Measurements from ENCODE around the gene SLC16A13. TPM values are rescaled to one million over a fixed set of nuclear protein-coding genes. Genes with fewer than 3 reads are reported as not detected.

The SLC16A13 gene
- total and polyA plus RNA-seq, 2 donors (not counting 1 experiment from before 2014, with no cell fraction given): 1.3 to 1.4 TPM

DNA sequence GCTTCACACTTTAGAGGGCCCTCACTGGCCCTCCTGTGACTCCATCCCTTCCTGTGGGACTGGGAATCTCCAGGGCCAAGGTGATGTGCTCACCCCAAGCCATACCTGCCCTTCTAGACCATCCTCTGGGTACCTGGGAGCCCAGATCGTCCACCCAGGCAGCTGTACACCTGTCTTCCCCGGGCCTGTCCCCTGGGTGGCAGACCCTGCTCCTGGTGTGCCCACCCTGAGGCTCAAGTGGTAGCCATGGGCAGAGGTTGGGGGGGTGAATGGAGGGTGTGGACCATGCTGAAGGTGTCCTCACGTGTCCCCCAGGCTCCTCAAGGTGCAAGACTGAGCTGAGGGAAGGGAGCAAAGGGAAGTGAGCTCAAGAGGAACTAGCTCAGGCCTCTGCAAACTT is 34.9 kb downstream of the SLC16A13 start:
- DNase-seq (ENCODE audit: low read depth in 2 of 2): no peak
- H3K4me1 ChIP-seq (ENCODE audit: control insufficient read depth, extremely low read depth, insufficient read depth, low read length): no peaks in the 10 kb centered on the region
- H3K79me2 ChIP-seq (ENCODE audit: control insufficient read depth, insufficient read depth, low read length): no peaks in the 10 kb centered on the region
- H2AFZ ChIP-seq (ENCODE audit: low read length): no peak overlapping the region
- no peaks in the 10 kb centered on the region for H3K9me3 ChIP-seq (ENCODE audit: control insufficient read depth, insufficient read depth, low read depth, low read length)
- H3K4me2 ChIP-seq (ENCODE audit: extremely low read depth, insufficient read depth, low read length): no peak overlapping the region
- no peak for TF ChIP-seq EZH2 (IDR thresholded peaks at IDR 0.05; ENCODE audit: low read length, missing control alignments)
- TF ChIP-seq, protein P1, sequence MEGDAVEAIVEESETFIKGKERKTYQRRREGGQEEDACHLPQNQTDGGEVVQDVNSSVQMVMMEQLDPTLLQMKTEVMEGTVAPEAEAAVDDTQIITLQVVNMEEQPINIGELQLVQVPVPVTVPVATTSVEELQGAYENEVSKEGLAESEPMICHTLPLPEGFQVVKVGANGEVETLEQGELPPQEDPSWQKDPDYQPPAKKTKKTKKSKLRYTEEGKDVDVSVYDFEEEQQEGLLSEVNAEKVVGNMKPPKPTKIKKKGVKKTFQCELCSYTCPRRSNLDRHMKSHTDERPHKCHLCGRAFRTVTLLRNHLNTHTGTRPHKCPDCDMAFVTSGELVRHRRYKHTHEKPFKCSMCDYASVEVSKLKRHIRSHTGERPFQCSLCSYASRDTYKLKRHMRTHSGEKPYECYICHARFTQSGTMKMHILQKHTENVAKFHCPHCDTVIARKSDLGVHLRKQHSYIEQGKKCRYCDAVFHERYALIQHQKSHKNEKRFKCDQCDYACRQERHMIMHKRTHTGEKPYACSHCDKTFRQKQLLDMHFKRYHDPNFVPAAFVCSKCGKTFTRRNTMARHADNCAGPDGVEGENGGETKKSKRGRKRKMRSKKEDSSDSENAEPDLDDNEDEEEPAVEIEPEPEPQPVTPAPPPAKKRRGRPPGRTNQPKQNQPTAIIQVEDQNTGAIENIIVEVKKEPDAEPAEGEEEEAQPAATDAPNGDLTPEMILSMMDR (conservative IDR thresholded peaks at IDR 0.05 in 1 of 2, IDR thresholded peaks at IDR 0.05 in 1 of 2; ENCODE audit: low read depth in 1 of 2, low read length in 2 of 2): no peak
- no peaks in the 10 kb centered on the region for H3K36me3 ChIP-seq (ENCODE audit: control insufficient read depth, insufficient read depth, low read length)
- H3K9ac ChIP-seq (ENCODE audit: insufficient read depth, low read length): no peak overlapping the region
- no peak overlapping the region for H3K27ac ChIP-seq (ENCODE audit: insufficient read depth, low read length)
- no peak overlapping the region for H3K4me3 ChIP-seq (replicated peaks in 1 of 4; ENCODE audit: control extremely low read depth in 1 of 4, insufficient read depth in 1 of 4, low read depth in 3 of 4, low read length in 4 of 4)
- H3K27me3 ChIP-seq (ENCODE audit: control insufficient read depth, insufficient read depth, low read length): peaks cover 3% of the 10 kb centered on the region
- no peaks in the 10 kb centered on the region for H4K20me1 ChIP-seq (ENCODE audit: control insufficient read depth, extremely low read depth, insufficient read depth, low read length)

GRCh38 chr17:7072406-7072805 is 36.6 kb downstream of the SLC16A13 start:
- H3K79me2 ChIP-seq (ENCODE audit: control insufficient read depth, insufficient read depth, low read length): no peaks in the 10 kb centered on the region
- H2AFZ ChIP-seq (ENCODE audit: low read length): no peak overlapping the region
- H3K4me3 ChIP-seq (replicated peaks in 1 of 4; ENCODE audit: control extremely low read depth in 1 of 4, insufficient read depth in 1 of 4, low read depth in 3 of 4, low read length in 4 of 4): no peak overlapping the region
- H3K4me1 ChIP-seq (ENCODE audit: control insufficient read depth, extremely low read depth, insufficient read depth, low read length): no peaks in the 10 kb centered on the region
- peaks cover 3% of the 10 kb centered on the region for H3K27me3 ChIP-seq (ENCODE audit: control insufficient read depth, insufficient read depth, low read length)
- no peak overlapping the region for H3K4me2 ChIP-seq (ENCODE audit: extremely low read depth, insufficient read depth, low read length)
- H3K36me3 ChIP-seq (ENCODE audit: control insufficient read depth, insufficient read depth, low read length): no peaks in the 10 kb centered on the region
- H3K27ac ChIP-seq (ENCODE audit: insufficient read depth, low read length): no peak overlapping the region
- no peak overlapping the region for H3K9ac ChIP-seq (ENCODE audit: insufficient read depth, low read length)
- DNase-seq (ENCODE audit: low read depth in 2 of 2): no peak
- no peaks in the 10 kb centered on the region for H4K20me1 ChIP-seq (ENCODE audit: control insufficient read depth, extremely low read depth, insufficient read depth, low read length)
- no peaks in the 10 kb centered on the region for H3K9me3 ChIP-seq (ENCODE audit: control insufficient read depth, insufficient read depth, low read depth, low read length)
- TF ChIP-seq EZH2 (IDR thresholded peaks at IDR 0.05; ENCODE audit: low read length, missing control alignments): no peak
- TF ChIP-seq, protein P1 (conservative IDR thresholded peaks at IDR 0.05 in 1 of 2, IDR thresholded peaks at IDR 0.05 in 1 of 2; ENCODE audit: low read depth in 1 of 2, low read length in 2 of 2): no peak

GRCh38 chr17:7074931-7075330 is 39.1 kb downstream of the SLC16A13 start:
- Histone ChIP-seq H3K27me3 (ENCODE audit: control insufficient read depth, insufficient read depth, low read length) (peaks cover 3% of the 10 kb centered on the region), H2AFZ (ENCODE audit: low read length) (no peak overlapping the region), H3K27ac (ENCODE audit: insufficient read depth, low read length) (no peak overlapping the region), H3K4me1 (ENCODE audit: control insufficient read depth, extremely low read depth, insufficient read depth, low read length) (no peaks in the 10 kb centered on the region), H3K4me2 (ENCODE audit: extremely low read depth, insufficient read depth, low read length) (no peak overlapping the region), H3K36me3 (ENCODE audit: control insufficient read depth, insufficient read depth, low read length) (no peaks in the 10 kb centered on the region), H4K20me1 (ENCODE audit: control insufficient read depth, extremely low read depth, insufficient read depth, low read length) (no peaks in the 10 kb centered on the region), H3K9me3 (ENCODE audit: control insufficient read depth, insufficient read depth, low read depth, low read length) (no peaks in the 10 kb centered on the region), H3K9ac (ENCODE audit: insufficient read depth, low read length) (no peak overlapping the region), H3K79me2 (ENCODE audit: control insufficient read depth, insufficient read depth, low read length) (no peaks in the 10 kb centered on the region), H3K4me3 (replicated peaks in 1 of 4; ENCODE audit: control extremely low read depth in 1 of 4, insufficient read depth in 1 of 4, low read depth in 3 of 4, low read length in 4 of 4) (no peak overlapping the region)
- TF ChIP-seq, protein P1 (conservative IDR thresholded peaks at IDR 0.05 in 1 of 2, IDR thresholded peaks at IDR 0.05 in 1 of 2; ENCODE audit: low read depth in 1 of 2, low read length in 2 of 2): no peak
- no peak for TF ChIP-seq EZH2 (IDR thresholded peaks at IDR 0.05; ENCODE audit: low read length, missing control alignments)
- no peak for DNase-seq (ENCODE audit: low read depth in 2 of 2)
